Muscle of back (tissue), 11 donors: ENCODE data around the gene NR4A2. TPM values are rescaled to one million over a fixed set of nuclear protein-coding genes. Genes with fewer than 3 reads are reported as not detected.

ENCODE experiments used
- DNase-seq, 3 donors: peaks; one replicate each; pipeline versions ENCODE4 v3.0.0 to v3.0.0-alpha.2; 2013
- polyA plus RNA-seq, 10 donors: library from polyadenylated mRNA; unstranded; fragments of 120-200 nt; gene quantifications; one replicate each; pipeline ENCODE4 v1.2.1, GENCODE V29; 2013; ENCODE audit not compliant: insufficient read length in 10 of 10

The NR4A2 gene
- polyA plus RNA-seq, 10 donors = 1.0 to 4.2 (median 2.2) TPM

DNA sequence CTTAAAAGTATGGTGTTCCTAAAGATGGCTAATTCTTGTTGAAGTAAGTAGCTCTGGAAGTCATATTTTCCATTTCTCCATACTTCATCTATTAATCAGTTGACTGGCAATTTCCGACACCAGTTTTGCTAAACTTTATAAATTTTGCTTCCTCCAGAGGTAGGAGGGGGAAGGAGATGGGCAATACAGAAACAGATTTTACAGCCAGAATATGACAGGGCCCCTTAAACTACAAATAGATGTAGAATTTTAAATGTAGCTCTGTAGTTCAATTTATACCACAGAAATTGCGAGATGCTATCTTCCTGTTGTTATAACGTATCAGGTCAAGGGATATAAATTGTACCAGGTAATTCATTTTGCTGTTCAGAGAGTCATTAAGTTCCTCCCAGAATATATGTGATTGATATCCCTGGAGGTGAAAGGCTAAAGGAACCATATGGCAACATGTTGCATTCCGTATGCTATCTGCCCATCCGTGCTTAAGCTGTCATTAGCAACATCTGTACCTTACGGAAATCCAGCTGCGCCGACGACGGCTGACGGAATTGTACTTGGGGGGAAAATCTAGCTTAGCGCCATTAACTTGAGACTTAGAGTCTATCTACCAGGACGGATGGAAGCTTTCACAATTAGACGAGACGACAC lies 8.4 kb upstream of the NR4A2 start:
- no peak for DNase-seq

DNA sequence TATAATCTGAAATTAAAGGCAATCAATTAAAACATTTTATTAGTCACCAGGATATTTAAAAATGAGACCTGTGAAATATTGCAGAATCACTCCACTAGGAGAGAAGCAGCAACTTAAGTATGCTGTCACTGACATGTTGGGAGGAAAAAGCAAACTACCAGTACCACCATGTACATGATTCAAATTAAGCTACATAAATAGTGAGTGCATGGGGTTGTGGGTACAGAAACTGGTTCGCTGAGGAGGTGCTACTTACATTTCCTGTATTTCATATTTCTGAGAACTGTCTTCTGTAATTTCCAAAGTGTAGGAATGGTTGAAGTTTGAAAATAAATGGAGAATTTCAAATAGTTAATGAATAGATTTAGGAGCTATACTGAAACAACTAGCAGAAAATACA lies 7.9 kb upstream of the NR4A2 start:
- DNase-seq = no peak

DNA sequence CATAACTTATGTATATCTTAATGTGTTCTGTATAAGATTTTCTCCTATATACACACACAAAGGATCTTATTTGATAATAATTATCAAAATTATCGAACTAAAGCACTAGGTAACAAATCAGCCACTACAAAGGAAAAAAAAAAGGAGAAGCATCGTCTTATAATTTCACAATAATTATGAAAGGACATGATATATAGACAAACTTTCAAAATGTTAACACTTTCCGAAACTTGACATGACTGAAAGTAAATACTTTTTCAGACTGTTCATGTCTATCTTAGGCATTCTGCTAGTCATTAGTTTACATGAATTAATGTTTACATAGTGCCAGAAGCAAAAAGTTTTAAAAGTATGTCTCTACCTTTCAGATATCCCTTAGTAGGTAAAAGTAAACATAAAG lies 7.3 kb upstream of the NR4A2 start:
- no peak for DNase-seq

DNA sequence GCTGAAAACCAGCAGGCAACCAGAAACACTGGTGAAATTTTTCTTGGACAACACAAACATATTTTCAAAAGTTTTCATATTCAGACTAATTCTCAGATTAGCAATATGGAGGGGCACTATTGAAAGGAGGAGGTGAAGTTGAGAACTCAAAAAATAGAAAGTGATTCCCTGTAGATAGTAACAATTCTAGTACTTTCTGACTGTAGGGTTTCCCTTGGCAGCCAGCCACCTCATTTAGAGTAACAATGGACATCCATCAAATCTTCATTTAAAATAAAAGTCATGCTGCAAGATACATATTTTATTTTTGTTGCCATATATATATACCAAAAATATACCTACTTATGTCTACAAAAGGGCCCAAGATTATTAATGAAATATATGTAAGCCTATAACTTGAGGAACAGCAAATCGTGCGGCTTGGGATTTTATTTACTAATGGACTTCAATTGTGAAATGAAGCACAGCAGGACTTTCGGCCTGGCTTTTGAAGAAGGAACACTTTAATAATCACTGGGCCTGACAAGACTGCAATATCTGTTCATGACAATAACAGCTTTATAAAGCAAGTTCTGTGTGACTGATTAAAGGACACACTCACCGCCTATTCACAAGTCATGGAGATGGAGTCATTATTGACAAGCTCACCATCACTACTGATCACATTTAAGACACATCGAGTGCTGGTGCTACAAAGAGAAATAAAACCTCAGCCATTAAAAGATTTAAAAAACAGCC lies 6.8 kb upstream of the NR4A2 start:
- DNase-seq = no peak

DNA sequence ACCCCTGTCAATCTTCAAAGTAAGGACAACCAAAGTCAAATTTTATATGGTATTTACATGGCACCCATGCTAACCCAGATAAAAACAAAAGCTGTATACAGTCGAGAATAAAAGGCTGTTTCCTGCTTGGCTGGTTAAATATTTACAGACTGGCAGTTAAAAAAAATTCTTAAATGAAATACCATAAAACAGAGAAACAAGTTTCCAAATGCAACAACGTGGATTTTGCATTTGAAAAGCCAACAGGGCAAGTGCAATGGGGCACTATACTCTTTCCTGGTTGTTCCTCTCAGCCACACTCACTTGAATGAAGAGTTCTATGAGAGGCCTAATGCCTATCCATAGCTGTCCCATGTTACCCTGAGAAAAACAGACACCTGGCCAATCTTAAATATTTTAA lies 6.1 kb upstream of the NR4A2 start:
- no peak for DNase-seq

DNA sequence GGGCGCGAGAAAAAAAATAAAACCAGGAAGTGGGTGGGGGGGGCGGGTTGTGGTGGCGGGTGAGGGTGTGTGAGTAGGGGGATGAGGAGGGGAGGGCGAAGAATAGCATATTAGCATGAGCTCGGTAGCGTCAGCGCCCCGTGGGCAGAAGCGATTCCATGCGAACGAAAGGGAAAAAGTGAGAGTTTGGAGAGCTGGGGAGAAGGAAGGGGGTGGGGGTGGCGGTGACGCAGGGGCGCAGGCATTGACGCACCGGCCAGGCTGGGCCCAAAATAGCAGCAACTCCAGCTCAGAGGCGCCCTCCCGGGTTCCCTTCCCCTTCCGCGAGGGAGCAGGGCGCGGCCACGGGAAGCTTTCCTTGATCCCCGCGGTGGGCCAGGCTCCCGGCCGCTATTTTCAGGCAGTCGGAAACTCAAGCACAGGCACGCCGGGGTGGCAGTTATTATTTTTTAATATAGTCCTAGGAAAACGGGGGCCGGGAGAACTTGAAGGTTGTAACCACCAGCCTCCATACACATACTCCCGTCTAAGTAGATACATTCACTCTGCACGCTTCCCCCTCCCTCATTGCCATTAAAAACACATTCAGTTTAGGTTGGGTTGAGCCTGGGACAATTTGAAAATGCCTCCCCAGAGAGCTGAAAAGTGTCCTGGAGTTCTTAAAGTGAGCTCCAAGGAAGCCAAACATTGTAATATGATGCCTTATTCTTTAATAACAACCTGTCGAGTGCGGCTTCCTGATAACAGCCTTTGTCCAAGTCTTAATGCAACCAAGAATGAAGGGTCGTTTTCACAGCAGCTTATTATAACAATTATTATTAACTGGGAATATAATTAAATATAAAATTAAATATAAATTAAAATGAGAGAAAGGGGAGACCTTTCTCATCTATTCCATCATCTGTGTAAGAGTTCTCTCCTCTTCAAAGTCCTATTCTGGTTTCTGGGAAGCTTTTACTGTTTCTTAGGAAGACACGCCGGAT lies 2.3 kb upstream of the NR4A2 start:
- peak; percentile 88 to 95 (median 91) for DNase-seq

DNA sequence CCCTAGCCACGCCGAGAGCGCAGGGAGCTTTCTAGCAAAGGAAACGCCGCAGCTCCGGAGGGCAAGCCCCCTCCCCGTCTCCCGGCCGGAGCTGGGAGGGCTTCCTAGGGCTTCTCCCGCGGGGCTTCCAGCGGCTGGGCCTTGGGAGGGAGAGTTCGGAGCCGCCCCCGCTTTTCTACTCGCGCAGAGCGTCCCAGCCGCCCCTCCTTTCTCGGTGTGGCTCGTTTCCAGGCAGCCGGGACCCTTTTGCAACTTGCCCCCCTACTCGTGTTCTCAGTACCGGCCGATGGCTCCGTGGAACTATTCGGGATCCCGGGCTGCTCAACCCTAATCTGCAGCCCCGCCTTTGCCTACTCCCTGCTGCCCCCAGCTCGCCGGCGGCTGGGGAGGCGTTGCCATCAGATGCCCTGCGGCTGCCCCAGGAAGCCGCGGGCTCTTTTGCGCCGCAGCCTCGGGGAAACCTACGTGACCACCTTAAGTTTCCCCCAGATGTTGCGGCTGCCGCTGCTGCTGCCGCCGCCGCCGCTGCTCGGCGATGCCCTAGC lies 1.5 kb upstream of the NR4A2 start:
- DNase-seq = peak in 2 of 3 donors; percentile 66 to 88

DNA sequence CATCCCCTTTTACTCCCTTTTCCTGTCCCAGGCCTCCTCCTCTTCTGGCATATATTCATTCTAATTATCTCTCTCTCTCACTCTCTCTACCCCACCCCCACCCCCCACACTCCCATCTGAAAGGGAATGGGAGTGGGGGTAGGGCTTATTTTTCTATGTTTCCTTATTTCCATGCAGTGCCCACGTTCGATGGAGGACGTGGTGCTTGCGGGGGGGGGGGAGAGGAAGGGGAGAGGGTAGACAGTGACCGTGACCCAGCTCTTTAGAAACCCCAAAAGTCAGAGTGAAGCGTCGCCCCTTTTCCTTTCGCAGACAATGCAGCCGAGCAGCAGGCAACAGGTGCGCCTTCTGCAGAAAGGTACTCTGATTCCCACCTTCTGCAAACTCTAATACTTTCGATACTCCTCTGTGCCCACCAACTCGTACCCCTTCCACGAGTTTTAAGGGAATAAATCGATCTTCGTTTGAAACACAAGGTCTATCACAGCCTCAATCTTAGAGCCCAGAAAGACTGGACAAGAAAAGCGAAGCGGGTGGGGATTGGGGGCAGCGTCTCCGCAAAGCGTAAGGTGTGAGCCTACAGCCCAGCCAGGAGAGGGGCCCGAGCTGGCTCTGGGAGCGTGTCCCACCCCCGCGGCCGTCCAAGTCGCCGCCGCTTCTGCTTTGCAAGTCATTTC lies 891 bp upstream of the NR4A2 start:
- DNase-seq = no peak

DNA sequence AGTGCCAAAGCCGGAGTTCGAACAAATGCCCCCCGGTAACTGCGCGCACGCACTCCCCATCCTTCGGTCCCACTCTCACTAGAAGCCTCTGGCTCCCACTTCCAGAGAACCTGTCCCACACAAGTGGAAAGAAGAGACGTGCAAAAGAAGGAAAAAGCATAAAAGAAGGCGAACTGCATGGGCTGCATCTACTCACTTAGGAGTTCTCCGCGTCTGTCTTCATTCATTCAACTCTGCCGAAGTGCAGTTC lies 312 bp downstream of the NR4A2 start:
- DNase-seq = no peak

DNA sequence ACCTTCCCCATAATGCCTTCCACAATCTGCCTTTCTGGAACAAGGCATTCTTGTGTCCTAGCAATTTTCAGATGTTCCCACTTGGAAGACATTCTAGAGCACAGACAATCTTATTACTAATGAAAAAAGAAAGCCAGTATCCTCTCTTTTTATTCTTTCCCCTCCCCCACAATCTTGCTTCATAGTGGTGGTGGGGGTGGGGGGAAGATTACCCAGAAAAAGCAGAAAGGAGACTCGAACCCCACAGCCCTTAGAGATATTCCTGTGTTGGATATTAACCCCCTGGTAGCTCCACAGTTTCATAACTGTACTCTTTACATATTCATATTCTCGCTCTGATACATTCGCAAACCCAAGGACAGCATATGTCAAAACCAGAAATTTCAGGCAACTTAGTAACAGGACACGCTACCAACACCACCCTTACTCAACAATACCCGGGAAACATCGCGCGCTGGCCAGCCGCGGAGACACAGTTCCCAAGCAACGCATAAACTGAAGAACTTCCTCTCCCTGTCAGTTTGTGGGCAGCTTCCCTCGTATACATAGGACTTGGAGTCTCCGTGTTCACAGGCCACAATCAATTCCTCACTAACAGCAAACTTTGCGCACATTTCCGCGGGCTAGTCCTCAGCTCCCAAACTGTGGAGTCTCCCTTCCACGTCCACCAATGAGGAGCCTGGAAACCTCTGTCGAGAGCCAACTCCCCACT lies 793 bp downstream of the NR4A2 start:
- peak; percentile 54 to 87 (median 72) for DNase-seq

DNA sequence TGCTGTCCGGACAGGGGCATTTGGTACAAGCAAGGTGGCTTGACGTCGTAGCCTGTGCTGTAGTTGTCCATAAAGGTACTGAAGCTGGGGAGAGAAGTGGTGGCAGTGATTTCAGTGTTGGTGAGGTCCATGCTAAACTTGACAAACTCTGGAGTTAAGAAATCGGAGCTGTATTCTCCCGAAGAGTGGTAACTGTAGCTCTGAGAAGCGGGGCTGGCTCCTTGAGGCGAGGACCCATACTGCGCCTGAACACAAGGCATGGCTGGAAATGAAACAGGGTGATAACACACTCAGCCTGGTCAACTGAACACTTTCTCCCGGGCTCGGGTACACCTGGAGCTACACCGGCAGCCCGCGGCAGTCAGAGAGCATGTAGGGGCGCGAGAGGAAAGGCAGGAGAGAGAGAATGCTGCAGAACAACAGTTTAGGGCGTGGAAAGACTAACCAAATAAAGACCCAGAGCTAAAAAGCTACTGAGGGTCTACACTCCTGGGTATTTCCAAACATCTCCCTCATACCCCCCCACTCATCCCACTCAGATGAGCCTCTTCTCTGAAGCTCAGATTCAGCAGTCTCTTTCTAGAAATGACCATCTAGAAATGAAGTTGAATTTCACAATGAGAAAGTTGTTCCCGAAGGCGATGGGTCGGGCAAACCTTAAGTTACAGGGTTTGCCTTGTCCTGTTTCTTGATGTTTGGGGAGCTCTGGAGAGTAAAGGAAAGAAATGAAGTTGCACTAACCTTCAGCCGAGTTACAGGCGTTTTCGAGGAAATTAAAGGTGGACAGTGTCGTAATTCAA lies 2.4 kb downstream of the NR4A2 start:
- peak in 1 of 3 donors; percentile 46 for DNase-seq

DNA sequence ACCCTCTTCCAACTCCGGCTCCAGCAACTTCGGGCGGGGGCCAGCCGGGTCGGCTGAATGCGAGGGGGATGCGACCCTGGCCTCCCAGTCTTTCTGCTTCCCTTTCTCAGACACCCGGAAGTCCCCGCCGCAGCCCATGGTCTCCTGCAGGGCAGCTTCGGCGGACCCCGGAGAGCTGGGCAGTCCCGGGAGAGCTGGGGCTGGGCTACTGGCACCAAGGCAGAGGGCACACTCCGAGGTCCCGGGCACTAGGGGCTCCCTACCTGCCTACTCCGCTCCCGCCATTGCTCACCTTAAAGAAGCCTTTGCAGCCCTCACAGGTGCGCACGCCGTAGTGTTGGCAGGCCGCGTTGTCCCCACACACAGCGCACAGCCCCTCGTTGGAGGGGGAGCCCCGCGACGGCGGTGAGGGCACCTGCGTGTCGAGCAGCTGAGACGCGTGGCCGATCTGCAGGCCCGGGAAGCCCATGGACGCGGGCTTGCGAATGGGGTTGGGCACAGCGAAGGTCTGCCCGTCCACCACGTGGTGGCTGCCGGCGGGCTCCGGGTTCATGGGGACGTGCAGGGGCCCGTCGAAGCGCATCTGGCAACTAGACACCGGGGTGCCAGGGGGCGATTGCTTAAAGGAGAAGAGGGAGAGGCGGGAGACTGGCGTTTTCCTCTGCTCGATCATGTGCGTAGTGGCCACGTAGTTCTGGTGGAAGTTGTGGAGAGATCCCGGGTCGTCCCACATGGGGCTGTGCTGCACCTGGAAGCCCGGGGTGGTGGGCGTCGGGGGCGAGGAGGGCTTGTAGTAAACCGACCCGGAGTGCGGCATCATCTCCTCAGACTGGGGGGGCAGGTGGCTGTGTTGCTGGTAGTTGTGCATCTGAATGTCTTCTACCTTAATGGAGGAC lies 3.2 kb downstream of the NR4A2 start:
- DNase-seq = peak in 1 of 3 donors; percentile 31

DNA sequence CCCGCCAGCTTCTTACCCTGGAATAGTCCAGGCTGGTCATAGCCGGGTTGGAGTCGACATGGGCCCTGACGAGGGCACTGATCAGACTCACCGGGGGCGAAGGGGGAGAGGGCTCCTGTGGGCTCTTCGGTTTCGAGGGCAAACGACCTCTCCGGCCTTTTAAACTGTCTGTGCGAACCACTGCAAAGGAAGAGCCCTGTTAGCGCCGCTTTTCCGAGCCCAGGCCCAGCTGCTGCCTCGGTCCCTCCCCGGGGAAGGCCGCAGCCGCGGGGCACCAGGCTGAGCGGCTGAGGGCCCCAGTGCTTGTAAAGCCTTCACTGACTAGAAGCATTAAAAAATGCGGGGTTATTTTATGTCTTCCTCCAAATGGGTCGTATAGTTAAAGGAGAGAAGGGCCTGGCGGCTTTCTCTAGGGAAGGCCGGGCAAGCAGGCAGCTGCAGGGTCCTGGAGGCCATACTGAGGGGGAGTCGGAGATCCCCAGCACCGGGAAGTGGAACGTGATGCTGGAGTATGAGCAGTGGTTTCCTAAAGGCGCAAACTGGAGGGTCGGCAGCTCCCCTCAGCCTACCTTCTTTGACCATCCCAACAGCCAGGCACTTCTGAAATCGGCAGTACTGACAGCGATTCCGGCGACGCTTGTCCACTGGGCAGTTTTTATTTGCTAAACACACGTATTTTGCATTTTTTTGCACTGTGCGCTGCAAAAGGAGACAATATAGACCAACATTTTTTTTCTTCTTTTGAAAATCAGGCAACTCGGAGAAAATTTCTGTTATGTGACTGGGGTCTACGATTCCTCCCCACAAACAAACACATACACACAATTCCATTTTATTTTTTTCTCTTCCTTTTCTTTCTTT lies 4.5 kb downstream of the NR4A2 start:
- peak in 1 of 3 donors; percentile 51 for DNase-seq

DNA sequence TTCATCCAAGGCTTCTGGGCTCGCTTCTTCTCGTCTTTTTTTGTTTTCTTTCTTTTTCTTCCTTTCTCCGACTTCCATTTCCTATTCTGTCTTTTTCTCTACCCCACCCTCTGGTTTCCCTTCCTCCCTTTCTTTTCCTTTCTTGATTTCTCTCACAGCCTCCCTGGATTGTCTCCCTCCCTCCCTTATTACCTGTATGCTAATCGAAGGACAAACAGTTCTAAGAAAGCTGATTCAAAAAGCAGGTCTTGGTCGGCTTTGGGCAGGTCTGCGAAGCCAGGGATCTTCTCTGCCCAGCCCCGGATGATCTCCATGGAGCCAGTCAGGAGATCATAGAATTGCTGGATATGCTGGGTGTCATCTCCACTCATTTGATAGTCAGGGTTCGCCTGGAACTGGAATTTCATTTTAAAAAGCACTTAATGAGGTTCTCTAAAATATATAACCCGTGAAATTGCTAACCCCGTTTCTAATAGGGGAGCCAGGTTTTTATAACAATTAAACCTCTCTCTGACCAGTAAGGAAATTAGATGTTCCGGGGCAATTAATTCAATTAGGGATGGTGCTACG lies 5.9 kb downstream of the NR4A2 start:
- DNase-seq = peak in 1 of 3 donors; percentile 27

DNA sequence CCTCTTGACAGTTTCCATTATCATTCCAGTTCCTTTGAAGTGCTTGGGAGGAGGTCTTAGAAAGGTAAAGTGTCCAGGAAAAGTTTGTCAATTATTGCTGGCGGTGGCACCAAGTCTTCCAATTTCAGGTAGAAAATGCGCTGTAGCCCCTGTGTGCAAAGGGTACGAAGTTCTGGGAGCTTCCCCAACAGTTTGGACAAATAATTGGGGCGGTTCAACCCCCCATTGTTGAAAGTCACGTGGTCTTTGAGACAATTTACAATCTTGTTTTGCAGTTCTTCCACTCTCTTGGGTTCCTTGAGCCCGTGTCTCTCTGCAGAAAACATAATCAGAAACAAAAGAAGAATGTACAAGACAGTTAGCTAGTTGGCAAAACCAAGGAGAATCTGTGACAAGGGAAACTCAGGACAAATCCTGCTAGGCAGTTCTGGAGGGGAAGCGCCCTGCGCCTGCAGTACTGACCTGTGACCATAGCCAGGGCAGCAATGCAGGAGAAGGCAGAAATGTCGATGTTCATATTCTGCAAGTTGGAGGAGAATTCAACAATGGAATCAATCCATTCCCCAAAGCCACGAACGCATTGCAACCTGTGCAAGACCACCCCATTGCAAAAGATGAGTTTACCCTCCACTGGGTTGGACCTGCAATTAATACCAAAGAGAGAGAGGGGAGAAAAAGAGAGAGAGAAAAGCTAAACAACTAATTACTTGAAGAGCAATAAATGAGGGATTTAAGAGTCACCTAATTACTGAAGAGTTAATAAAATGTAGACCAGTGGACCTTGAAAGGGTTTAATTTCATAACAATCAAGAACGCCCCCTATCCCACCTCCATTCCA lies 6.6 kb downstream of the NR4A2 start:
- peak in 1 of 3 donors; percentile 37 for DNase-seq

DNA sequence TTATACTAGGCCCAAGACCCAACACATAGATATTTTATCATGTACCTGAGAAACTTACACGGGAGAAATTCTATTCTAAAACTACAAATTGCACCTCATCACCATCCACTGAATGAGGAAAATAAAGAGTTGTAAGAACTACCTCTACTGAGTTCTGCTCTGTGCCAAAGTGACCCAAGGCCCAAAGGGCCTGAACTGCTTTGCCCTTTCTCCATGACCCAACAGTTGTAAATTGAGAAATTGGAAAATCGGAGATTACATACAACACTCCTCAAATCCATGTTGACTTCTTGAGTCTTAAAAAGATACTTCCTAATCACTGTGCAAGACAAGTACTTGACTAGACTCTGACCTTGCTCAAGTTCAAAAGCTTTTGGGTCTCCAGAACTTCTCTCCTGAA lies 8.8 kb downstream of the NR4A2 start:
- peak in 1 of 3 donors; percentile 36 for DNase-seq
